ENCODE measurements around the gene RMI1. TPM values are rescaled to one million over a fixed set of nuclear protein-coding genes. Genes with fewer than 3 reads are reported as not detected.
A peak's percentile ranks its signal among the peaks of the same experiment; 100 is the strongest.

RMI1 gene
- total RNA-seq, 1 donor from 2014 or later = 3.7 TPM

GRCh38 chr9:83972286-83972685 lies 8.3 kb upstream of the RMI1 start:
- no peak overlapping the region for H3K4me3 ChIP-seq (ENCODE audit: low read depth, low read length)
- FAIRE-seq (no peak), DNase-seq (ENCODE audit: low read depth) (peak; percentile 61)
- H3K36me3 ChIP-seq (ENCODE audit: control insufficient read depth, insufficient read depth, low read length) = peaks cover 27% of the 10 kb centered on the region
- H3K27me3 ChIP-seq (ENCODE audit: control insufficient read depth, insufficient read depth, low read length) = no peaks in the 10 kb centered on the region
- TF ChIP-seq, protein P1, sequence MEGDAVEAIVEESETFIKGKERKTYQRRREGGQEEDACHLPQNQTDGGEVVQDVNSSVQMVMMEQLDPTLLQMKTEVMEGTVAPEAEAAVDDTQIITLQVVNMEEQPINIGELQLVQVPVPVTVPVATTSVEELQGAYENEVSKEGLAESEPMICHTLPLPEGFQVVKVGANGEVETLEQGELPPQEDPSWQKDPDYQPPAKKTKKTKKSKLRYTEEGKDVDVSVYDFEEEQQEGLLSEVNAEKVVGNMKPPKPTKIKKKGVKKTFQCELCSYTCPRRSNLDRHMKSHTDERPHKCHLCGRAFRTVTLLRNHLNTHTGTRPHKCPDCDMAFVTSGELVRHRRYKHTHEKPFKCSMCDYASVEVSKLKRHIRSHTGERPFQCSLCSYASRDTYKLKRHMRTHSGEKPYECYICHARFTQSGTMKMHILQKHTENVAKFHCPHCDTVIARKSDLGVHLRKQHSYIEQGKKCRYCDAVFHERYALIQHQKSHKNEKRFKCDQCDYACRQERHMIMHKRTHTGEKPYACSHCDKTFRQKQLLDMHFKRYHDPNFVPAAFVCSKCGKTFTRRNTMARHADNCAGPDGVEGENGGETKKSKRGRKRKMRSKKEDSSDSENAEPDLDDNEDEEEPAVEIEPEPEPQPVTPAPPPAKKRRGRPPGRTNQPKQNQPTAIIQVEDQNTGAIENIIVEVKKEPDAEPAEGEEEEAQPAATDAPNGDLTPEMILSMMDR (IDR thresholded peaks at IDR 0.05; ENCODE audit: insufficient read depth, low read length, severe bottlenecking) = no peak

DNA sequence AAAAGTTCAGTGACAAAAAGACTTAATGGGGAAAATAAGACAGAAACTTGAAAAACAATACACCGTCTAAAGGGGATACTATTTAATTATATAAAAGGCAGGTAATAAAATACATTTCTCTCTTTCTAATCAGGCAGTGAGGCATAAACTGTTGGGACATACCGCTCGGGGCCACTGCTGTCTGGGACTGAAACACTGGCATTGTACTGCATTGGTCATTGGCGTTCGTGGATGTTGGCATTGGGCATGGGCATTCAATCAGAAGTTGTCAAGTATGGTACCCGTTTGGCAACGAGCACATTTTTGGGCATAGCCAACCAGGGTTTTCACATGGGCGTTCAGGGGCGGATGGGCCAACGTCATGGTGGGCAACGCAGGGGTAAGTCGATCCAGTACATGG lies 5.3 kb upstream of the RMI1 start:
- H3K4me3 ChIP-seq (ENCODE audit: low read depth, low read length) = no peak overlapping the region
- DNase-seq (ENCODE audit: low read depth) = no peak
- TF ChIP-seq, protein P1 (IDR thresholded peaks at IDR 0.05; ENCODE audit: insufficient read depth, low read length, severe bottlenecking) = no peak
- no peak for FAIRE-seq
- no peaks in the 10 kb centered on the region for H3K27me3 ChIP-seq (ENCODE audit: control insufficient read depth, insufficient read depth, low read length)
- H3K36me3 ChIP-seq (ENCODE audit: control insufficient read depth, insufficient read depth, low read length) = peaks cover 22% of the 10 kb centered on the region

GRCh38 chr9:83976372-83976771 lies 4.2 kb upstream of the RMI1 start:
- no peak for DNase-seq (ENCODE audit: low read depth)
- Histone ChIP-seq H3K27me3 (ENCODE audit: control insufficient read depth, insufficient read depth, low read length) (no peaks in the 10 kb centered on the region), H3K36me3 (ENCODE audit: control insufficient read depth, insufficient read depth, low read length) (peaks cover 17% of the 10 kb centered on the region), H3K4me3 (ENCODE audit: low read depth, low read length) (no peak overlapping the region)
- TF ChIP-seq, protein P1 (IDR thresholded peaks at IDR 0.05; ENCODE audit: insufficient read depth, low read length, severe bottlenecking) = no peak
- no peak for FAIRE-seq

DNA sequence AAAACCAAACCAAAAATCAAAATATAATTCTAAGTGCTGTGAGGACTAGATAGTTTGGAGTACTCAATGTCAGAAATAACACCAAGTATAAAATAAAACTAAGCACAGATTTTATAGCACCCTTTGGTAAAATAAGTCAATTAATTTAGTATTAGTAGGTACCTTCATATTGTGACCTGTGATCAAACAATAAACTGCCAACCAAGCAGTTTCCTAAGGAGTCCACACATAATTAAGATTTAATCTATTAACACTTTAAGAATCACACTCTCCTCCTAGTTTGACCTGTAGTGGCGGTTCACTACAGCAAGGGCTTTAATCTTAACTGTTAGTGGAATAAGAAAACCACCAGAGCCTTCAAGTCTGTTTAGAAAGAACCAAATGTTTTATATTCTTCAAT lies 3.4 kb upstream of the RMI1 start:
- Histone ChIP-seq H3K36me3 (ENCODE audit: control insufficient read depth, insufficient read depth, low read length) (peaks cover 17% of the 10 kb centered on the region), H3K4me3 (ENCODE audit: low read depth, low read length) (no peak overlapping the region), H3K27me3 (ENCODE audit: control insufficient read depth, insufficient read depth, low read length) (no peaks in the 10 kb centered on the region)
- DNase-seq (ENCODE audit: low read depth) (no peak), FAIRE-seq (no peak)
- TF ChIP-seq, protein P1 (IDR thresholded peaks at IDR 0.05; ENCODE audit: insufficient read depth, low read length, severe bottlenecking) = no peak

DNA sequence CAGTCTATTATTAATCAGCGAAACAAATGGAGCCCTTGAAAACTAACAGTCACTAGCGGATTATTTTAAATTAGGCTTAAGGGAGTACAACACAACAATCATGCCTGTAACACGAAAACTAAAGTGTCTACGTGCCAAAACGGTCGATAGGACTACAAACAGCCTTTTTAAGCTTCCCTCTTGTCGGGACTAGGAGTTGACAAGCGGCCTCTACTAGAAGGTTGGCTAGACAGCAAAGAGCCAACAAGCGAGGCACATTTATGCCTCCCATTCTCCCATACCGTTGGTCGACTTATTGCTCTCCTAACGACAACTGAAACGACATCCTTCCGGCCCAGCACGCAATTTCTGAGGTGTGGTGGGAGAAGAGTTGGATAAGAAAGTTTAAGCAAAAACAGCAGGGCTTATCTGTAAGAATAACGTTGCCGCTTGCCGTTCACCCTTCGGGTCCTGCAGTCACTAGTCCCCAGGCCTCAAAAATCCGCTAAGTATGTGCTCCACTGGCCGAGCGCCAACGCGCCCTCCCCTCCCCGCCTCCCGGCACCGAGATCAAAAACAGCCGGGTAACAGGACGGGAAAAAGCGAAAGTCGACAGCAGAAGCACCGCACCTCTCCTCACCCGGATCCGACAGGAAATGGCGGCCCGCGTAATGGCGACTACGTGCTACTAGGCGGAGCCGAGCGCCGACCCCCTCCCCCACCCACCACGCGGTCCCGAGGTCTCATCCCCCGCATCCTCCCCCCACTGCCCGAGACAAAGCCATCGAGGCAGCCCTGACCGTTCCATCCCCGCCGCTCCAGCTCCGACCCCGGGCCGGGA lies 1.4 kb upstream of the RMI1 start:
- no peak for FAIRE-seq
- Histone ChIP-seq H3K36me3 (ENCODE audit: control insufficient read depth, insufficient read depth, low read length) (peaks cover 13% of the 10 kb centered on the region), H3K4me3 (ENCODE audit: low read depth, low read length) (peak overlapping the region; percentile 86), H3K27me3 (ENCODE audit: control insufficient read depth, insufficient read depth, low read length) (no peaks in the 10 kb centered on the region)
- TF ChIP-seq, protein P1 (IDR thresholded peaks at IDR 0.05; ENCODE audit: insufficient read depth, low read length, severe bottlenecking) = no peak
- peak; percentile 55 for DNase-seq (ENCODE audit: low read depth)

All from bronchial epithelial cell (primary cell).